ENCODE results near the gene PCED1A. TPM values are rescaled to one million over a fixed set of nuclear protein-coding genes. Genes with fewer than 3 reads are reported as not detected.

Gene PCED1A, protein sequence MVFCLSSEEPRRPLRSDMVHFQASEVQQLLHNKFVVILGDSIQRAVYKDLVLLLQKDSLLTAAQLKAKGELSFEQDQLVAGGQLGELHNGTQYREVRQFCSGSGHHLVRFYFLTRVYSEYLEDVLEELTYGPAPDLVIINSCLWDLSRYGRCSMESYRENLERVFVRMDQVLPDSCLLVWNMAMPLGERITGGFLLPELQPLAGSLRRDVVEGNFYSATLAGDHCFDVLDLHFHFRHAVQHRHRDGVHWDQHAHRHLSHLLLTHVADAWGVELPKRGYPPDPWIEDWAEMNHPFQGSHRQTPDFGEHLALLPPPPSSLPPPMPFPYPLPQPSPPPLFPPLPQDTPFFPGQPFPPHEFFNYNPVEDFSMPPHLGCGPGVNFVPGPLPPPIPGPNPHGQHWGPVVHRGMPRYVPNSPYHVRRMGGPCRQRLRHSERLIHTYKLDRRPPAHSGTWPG
- total RNA-seq (2022) (26.9 and 27.1 TPM in 2 replicates), Bru-seq, nascent RNA (percentile 60 among the genes with signal in this experiment), BruChase-seq, experiment 1, labeled RNA remaining after a 6-hour chase (percentile 76 among the genes with signal in this experiment), BruChase-seq, experiment 2, labeled RNA remaining after a 2-hour chase (percentile 75 among the genes with signal in this experiment)
- long read RNA-seq, partial matches to known transcripts = 12 of 22 reads
- long read RNA-seq, other reads (novel, unspliced or antisense) = 6 of 22 reads

DNA sequence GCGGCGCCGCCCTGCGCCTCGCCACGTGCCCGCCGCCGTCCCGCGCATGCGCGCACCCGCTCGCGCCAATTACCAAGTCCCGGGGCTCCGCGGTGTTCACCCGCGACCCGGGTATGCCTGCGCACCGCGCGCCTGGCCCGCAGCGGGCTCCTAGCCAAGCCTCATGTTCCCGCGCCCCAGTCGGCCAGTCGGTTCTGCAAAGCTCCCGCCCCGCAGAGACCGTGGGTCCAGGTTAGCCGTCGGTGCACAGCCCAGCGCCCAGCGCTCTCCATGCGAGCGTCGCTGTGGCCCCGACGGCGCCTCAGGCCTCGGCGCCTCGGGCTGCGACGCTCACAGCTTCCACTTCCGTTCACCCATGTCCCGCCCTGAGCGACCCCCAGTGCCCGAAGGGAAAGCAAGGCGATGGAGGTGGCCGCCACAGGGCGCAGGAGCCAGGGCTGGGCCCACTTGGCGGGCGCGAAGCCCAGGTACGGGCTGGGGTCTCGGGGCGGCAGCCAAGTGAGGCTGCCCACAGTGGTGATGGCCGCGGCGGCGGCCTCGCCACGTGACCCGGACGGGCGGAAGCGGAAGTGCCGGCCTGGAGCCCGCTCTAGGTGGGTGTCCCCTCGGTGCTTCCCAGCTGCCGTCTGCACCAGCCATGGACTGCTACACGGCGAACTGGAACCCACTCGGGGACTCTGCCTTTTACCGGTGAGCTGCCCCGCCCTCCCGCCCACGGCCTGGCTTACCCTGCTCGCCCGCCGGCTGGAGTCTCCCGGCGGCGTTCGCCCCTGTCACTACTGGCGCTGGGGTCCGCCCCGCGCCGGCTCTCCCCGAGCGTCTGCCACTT, at the start of gene PCED1A, which contains the start of gene VPS16:
PCED1A (minus strand) TSS at position 518 of the 829 bp plus-strand sequence. CDS start 743 bp downstream, outside the sequence.
VPS16 (plus strand) TSS at position 608 of the 829 bp plus-strand sequence; CDS start at position 638, 30 bp downstream.
- TF ChIP-seq, protein P1, sequence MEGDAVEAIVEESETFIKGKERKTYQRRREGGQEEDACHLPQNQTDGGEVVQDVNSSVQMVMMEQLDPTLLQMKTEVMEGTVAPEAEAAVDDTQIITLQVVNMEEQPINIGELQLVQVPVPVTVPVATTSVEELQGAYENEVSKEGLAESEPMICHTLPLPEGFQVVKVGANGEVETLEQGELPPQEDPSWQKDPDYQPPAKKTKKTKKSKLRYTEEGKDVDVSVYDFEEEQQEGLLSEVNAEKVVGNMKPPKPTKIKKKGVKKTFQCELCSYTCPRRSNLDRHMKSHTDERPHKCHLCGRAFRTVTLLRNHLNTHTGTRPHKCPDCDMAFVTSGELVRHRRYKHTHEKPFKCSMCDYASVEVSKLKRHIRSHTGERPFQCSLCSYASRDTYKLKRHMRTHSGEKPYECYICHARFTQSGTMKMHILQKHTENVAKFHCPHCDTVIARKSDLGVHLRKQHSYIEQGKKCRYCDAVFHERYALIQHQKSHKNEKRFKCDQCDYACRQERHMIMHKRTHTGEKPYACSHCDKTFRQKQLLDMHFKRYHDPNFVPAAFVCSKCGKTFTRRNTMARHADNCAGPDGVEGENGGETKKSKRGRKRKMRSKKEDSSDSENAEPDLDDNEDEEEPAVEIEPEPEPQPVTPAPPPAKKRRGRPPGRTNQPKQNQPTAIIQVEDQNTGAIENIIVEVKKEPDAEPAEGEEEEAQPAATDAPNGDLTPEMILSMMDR (IDR thresholded peaks at IDR 0.05; ENCODE audit: unreplicated experiment) = no peak
- no TSS peak for BruUV-seq (replicated peaks)
- peak; percentile 85 for DNase-seq
- Mint-ChIP-seq H3K27me3 (ENCODE audit: unreplicated experiment) (no peaks in the 10 kb centered on the region), H3K27ac (ENCODE audit: unreplicated experiment) (peak within 1 kb of the TSS; percentile 48), H3K4me3 (ENCODE audit: low read depth, unreplicated experiment) (peak within 1 kb of the TSS; percentile 90), H3K9me3 (ENCODE audit: low read depth, unreplicated experiment) (no peaks in the 10 kb centered on the region), H3K36me3 (ENCODE audit: insufficient read depth, unreplicated experiment) (peaks cover 36% of the 10 kb centered on the region), H3K4me1 (ENCODE audit: low read depth, unreplicated experiment) (peaks cover 8% of the 10 kb centered on the region)
- CTCF ChIA-PET = no interaction called here
- intact Hi-C loops (cut with micrococcal nuclease; ENCODE audit: unreplicated experiment) = no loop called here

DNA sequence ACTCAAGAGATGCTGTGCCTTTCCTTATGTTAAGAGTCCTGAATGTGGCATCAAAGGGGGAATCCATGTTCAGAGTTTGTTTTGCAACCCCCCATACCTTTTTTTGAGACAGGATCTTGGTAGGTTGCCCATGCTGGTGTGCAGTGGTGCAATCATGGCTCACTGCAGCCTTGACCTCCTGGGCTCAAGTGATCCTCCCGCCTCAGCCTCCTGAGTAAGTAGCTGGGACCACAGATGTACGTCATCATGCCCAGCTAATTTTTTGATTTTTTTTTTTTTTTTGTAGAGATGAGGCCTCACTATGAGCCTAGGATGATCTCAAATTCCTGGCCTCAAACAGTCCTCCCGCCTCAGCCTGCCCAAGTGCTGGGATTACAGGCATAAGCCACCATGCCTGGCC, 49.3 kb upstream of the PCED1A start:
- no peak overlapping the region for H3K27ac Mint-ChIP-seq (ENCODE audit: unreplicated experiment)
- H3K9me3 Mint-ChIP-seq (ENCODE audit: low read depth, unreplicated experiment) = no peaks in the 10 kb centered on the region
- peaks cover 20% of the 10 kb centered on the region for H3K4me1 Mint-ChIP-seq (ENCODE audit: low read depth, unreplicated experiment)
- intact Hi-C loops (cut with micrococcal nuclease; ENCODE audit: unreplicated experiment) = no loop called here
- no peaks in the 10 kb centered on the region for H3K27me3 Mint-ChIP-seq (ENCODE audit: unreplicated experiment)
- no peaks in the 10 kb centered on the region for H3K36me3 Mint-ChIP-seq (ENCODE audit: insufficient read depth, unreplicated experiment)
- TF ChIP-seq, protein P1 (IDR thresholded peaks at IDR 0.05; ENCODE audit: unreplicated experiment) = no peak
- H3K4me3 Mint-ChIP-seq (ENCODE audit: low read depth, unreplicated experiment) = no peak overlapping the region
- CTCF ChIA-PET = no interaction called here
- no TSS peak for BruUV-seq (replicated peaks)
- DNase-seq = no peak

DNA sequence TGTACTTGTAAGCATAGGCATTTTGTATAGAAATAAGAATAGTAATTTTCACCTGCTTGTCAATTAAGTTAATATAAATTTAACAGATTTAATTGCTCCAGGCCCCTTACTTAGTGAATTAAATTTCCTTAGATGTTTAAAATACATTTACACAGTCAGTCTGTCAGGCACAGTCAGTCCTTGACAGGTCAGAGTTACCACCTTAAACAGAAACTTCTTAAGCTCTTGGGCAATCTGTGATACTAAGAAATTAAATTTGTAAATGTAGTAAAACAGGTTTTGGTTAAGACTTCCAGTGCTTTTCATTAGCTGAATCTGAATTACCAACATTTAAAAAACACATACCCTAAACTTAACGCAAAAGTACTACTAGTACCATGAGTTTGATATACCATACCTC, 48.8 kb upstream of the PCED1A start:
- H3K27me3 Mint-ChIP-seq (ENCODE audit: unreplicated experiment) = no peaks in the 10 kb centered on the region
- CTCF ChIA-PET = no interaction called here
- TF ChIP-seq, protein P1 (IDR thresholded peaks at IDR 0.05; ENCODE audit: unreplicated experiment) = no peak
- H3K27ac Mint-ChIP-seq (ENCODE audit: unreplicated experiment) = no peak overlapping the region
- no peaks in the 10 kb centered on the region for H3K36me3 Mint-ChIP-seq (ENCODE audit: insufficient read depth, unreplicated experiment)
- no peak overlapping the region for H3K4me3 Mint-ChIP-seq (ENCODE audit: low read depth, unreplicated experiment)
- no TSS peak for BruUV-seq (replicated peaks)
- intact Hi-C loops (cut with micrococcal nuclease; ENCODE audit: unreplicated experiment) = no loop called here
- H3K9me3 Mint-ChIP-seq (ENCODE audit: low read depth, unreplicated experiment) = no peaks in the 10 kb centered on the region
- peaks cover 20% of the 10 kb centered on the region for H3K4me1 Mint-ChIP-seq (ENCODE audit: low read depth, unreplicated experiment)
- no peak for DNase-seq

DNA sequence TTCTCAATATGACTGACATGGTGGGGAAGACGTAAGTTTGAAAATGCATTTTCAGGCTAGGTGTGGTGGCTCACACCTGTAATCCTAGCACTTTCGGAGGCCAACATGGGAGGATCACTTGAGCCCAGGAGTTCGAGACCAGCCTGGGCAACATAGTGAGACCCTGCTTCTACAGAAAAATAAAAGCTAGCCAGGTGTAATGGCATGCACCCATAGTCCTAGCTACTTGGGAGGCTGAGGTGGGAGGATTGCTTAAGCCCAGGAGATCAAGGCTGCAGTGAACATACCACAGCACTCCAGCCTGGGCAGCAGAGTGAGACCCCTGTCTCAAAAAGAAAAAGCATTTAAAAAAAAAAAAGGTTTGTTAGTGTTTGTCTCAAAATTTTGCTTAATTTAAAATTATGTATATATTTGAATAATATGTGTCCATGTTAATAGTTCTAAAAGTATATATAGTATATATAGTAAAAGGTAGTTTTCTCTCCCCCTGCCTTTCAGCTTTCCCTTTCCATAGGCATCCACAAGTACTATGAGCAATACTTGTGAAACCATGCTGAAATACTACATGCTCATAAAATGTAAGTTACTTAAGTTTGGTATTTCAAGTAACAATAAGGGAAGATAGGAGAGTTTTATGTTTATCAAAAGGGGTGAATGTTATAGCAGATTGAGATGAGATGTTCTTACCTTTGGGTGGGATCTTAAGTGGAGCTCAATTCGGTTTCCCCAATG, 47.9 kb upstream of the PCED1A start:
- CTCF ChIA-PET = no interaction called here
- DNase-seq = no peak
- Mint-ChIP-seq H3K36me3 (ENCODE audit: insufficient read depth, unreplicated experiment) (no peaks in the 10 kb centered on the region), H3K9me3 (ENCODE audit: low read depth, unreplicated experiment) (no peaks in the 10 kb centered on the region), H3K4me1 (ENCODE audit: low read depth, unreplicated experiment) (peaks cover 27% of the 10 kb centered on the region), H3K4me3 (ENCODE audit: low read depth, unreplicated experiment) (no peak overlapping the region), H3K27ac (ENCODE audit: unreplicated experiment) (no peak overlapping the region), H3K27me3 (ENCODE audit: unreplicated experiment) (no peaks in the 10 kb centered on the region)
- BruUV-seq (replicated peaks) = no TSS peak
- intact Hi-C loops (cut with micrococcal nuclease; ENCODE audit: unreplicated experiment) = no loop called here
- TF ChIP-seq, protein P1 (IDR thresholded peaks at IDR 0.05; ENCODE audit: unreplicated experiment) = no peak

Measured in Calu3 (cell line).